Thyroid gland (tissue), 4 donors: ENCODE results near the gene DGCR2.
"Not testable (repeated sequence)": the region's sequence is repeated elsewhere in the genome, so short reads cannot be mapped to it uniquely, and the experiment has no call there.

Experiments
- POLR2A ChIP-seq, 2 donors: fragments of 450-650 bp; IDR thresholded peaks; one replicate each; pipeline ENCODE4 v1.6.1; 2017; ENCODE audit warnings: antibody characterized with exemption in 2 of 2, mild to moderate bottlenecking in 2 of 2, moderate library complexity in 1 of 2
- TF ChIP-seq, protein P1 (sequence below), 6 experiments: fragments of 200-600 bp in 3 of 6; fragments of 450-650 bp in 3 of 6; sonication (generic) in 3 of 6; IDR thresholded peaks; one replicate each; pipeline ENCODE4 v1.5.1; 2016 to 2019; ENCODE audit warnings: antibody characterized with exemption in 6 of 6, mild to moderate bottlenecking in 2 of 6, inconsistent platforms in 1 of 6, moderate library complexity in 1 of 6

GRCh38 chr22:19050847-19051246 is 71.4 kb downstream of the DGCR2 start:
- TF ChIP-seq, protein P1, sequence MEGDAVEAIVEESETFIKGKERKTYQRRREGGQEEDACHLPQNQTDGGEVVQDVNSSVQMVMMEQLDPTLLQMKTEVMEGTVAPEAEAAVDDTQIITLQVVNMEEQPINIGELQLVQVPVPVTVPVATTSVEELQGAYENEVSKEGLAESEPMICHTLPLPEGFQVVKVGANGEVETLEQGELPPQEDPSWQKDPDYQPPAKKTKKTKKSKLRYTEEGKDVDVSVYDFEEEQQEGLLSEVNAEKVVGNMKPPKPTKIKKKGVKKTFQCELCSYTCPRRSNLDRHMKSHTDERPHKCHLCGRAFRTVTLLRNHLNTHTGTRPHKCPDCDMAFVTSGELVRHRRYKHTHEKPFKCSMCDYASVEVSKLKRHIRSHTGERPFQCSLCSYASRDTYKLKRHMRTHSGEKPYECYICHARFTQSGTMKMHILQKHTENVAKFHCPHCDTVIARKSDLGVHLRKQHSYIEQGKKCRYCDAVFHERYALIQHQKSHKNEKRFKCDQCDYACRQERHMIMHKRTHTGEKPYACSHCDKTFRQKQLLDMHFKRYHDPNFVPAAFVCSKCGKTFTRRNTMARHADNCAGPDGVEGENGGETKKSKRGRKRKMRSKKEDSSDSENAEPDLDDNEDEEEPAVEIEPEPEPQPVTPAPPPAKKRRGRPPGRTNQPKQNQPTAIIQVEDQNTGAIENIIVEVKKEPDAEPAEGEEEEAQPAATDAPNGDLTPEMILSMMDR (IDR thresholded peaks at IDR 0.05): not testable (repeated sequence)
- not testable (repeated sequence) for TF ChIP-seq POLR2A (IDR thresholded peaks at IDR 0.05)
